ENCODE results near the gene OLIG1. TPM values are rescaled to one million over a fixed set of nuclear protein-coding genes. Genes with fewer than 3 reads are reported as not detected.

The OLIG1 gene
- total and polyA plus RNA-seq, 2 donors from 2014 or later = 1.5 to 18.2 TPM

GRCh38 chr21:33112151-33112550 is 42.2 kb downstream of the OLIG1 start:
- no peak for FAIRE-seq
- peaks cover 46% of the 10 kb centered on the region for H3K27me3 ChIP-seq (ENCODE audit: control insufficient read depth, insufficient read depth, low read length)
- H3K9ac ChIP-seq (ENCODE audit: low read length in 3 of 3) = no peak overlapping the region

GRCh38 chr21:33112681-33113080 is 42.7 kb downstream of the OLIG1 start:
- peaks cover 46% of the 10 kb centered on the region for H3K27me3 ChIP-seq (ENCODE audit: control insufficient read depth, insufficient read depth, low read length)
- H3K9ac ChIP-seq (ENCODE audit: low read length in 3 of 3) = no peak overlapping the region
- TF ChIP-seq CTCF (IDR thresholded peaks at IDR 0.05; ENCODE audit: borderline replicate concordance, extremely low read depth, insufficient read depth) = no peak
- H3K27ac ChIP-seq (ENCODE audit: low read depth in 2 of 2, low read length in 2 of 2) = no peak overlapping the region
- intact Hi-C loops (cut with DNase I) = no loop called here
- H3K4me1 ChIP-seq (ENCODE audit: control insufficient read depth in 2 of 3, insufficient read depth in 2 of 3, low read depth in 1 of 3, low read length in 3 of 3) = no peaks in the 10 kb centered on the region
- no peak for FAIRE-seq
- DNase-seq = no peak
- no peak overlapping the region for H3K4me3 ChIP-seq (ENCODE audit: low read length in 3 of 3)
- H3K9me3 ChIP-seq (ENCODE audit: control insufficient read depth in 2 of 3, insufficient read depth in 1 of 3, low read length in 3 of 3) = no peaks in the 10 kb centered on the region
- H3K36me3 ChIP-seq (ENCODE audit: control insufficient read depth in 2 of 3, insufficient read depth in 3 of 3, low read length in 3 of 3) = no peaks in the 10 kb centered on the region

More at GRCh38 chr21:33112151-33112550, 42.2 kb downstream of the OLIG1 start:
- Histone ChIP-seq H3K9me3 (ENCODE audit: control insufficient read depth in 2 of 3, insufficient read depth in 1 of 3, low read length in 3 of 3) (no peaks in the 10 kb centered on the region), H3K27ac (ENCODE audit: low read depth in 2 of 2, low read length in 2 of 2) (no peak overlapping the region), H3K36me3 (ENCODE audit: control insufficient read depth in 2 of 3, insufficient read depth in 3 of 3, low read length in 3 of 3) (no peaks in the 10 kb centered on the region), H3K4me3 (ENCODE audit: low read length in 3 of 3) (no peak overlapping the region), H3K4me1 (ENCODE audit: control insufficient read depth in 2 of 3, insufficient read depth in 2 of 3, low read depth in 1 of 3, low read length in 3 of 3) (no peaks in the 10 kb centered on the region)
- no peak for TF ChIP-seq CTCF (IDR thresholded peaks at IDR 0.05; ENCODE audit: borderline replicate concordance, extremely low read depth, insufficient read depth)
- no peak for DNase-seq
- intact Hi-C loops (cut with DNase I) = no loop called here

GRCh38 chr21:33113131-33113530 is 43.2 kb downstream of the OLIG1 start:
- Histone ChIP-seq H3K27ac (ENCODE audit: low read depth in 2 of 2, low read length in 2 of 2) (no peak overlapping the region), H3K4me3 (ENCODE audit: low read length in 3 of 3) (no peak overlapping the region), H3K4me1 (ENCODE audit: control insufficient read depth in 2 of 3, insufficient read depth in 2 of 3, low read depth in 1 of 3, low read length in 3 of 3) (no peaks in the 10 kb centered on the region), H3K9ac (ENCODE audit: low read length in 3 of 3) (no peak overlapping the region), H3K27me3 (ENCODE audit: control insufficient read depth, insufficient read depth, low read length) (peaks cover 46% of the 10 kb centered on the region), H3K9me3 (ENCODE audit: control insufficient read depth in 2 of 3, insufficient read depth in 1 of 3, low read length in 3 of 3) (no peaks in the 10 kb centered on the region), H3K36me3 (ENCODE audit: control insufficient read depth in 2 of 3, insufficient read depth in 3 of 3, low read length in 3 of 3) (no peaks in the 10 kb centered on the region)
- intact Hi-C loops (cut with DNase I) = no loop called here
- DNase-seq = no peak
- no peak for FAIRE-seq
- no peak for TF ChIP-seq CTCF (IDR thresholded peaks at IDR 0.05; ENCODE audit: borderline replicate concordance, extremely low read depth, insufficient read depth)

GRCh38 chr21:33114276-33114675 is 44.3 kb downstream of the OLIG1 start:
- H3K27me3 ChIP-seq (ENCODE audit: control insufficient read depth, insufficient read depth, low read length) = peaks cover 39% of the 10 kb centered on the region
- H3K9me3 ChIP-seq (ENCODE audit: control insufficient read depth in 2 of 3, insufficient read depth in 1 of 3, low read length in 3 of 3) = no peaks in the 10 kb centered on the region
- DNase-seq (no peak), FAIRE-seq (no peak)
- no peak overlapping the region for H3K4me3 ChIP-seq (ENCODE audit: low read length in 3 of 3)
- intact Hi-C loops (cut with DNase I) = no loop called here
- no peak overlapping the region for H3K9ac ChIP-seq (ENCODE audit: low read length in 3 of 3)
- H3K4me1 ChIP-seq (ENCODE audit: control insufficient read depth in 2 of 3, insufficient read depth in 2 of 3, low read depth in 1 of 3, low read length in 3 of 3) = no peaks in the 10 kb centered on the region
- no peaks in the 10 kb centered on the region for H3K36me3 ChIP-seq (ENCODE audit: control insufficient read depth in 2 of 3, insufficient read depth in 3 of 3, low read length in 3 of 3)
- H3K27ac ChIP-seq (ENCODE audit: low read depth in 2 of 2, low read length in 2 of 2) = no peak overlapping the region
- no peak for TF ChIP-seq CTCF (IDR thresholded peaks at IDR 0.05; ENCODE audit: borderline replicate concordance, extremely low read depth, insufficient read depth)
